Measurements from ENCODE around the gene POU6F2.

The POU6F2 gene

DNA sequence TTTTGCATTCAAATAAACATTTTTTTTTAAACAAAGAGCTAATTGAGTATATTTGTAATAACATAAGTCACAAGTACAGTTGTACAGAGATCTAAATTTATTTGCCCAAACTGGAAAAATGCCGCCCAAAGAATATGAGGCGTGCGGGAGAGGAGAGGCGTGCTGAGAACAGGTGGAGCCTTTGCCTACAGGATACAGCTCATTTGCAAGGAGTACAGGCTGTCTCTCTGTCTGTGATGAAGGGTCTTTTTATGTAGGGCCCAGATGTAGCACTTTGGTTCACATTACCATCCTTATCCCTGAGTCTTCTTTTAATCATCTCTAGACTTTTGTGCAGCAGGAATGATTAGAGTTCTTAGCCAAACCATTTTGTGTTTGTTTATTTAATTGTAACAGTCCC lies 58.2 kb downstream of the POU6F2 start:
- no peak overlapping the region for H3K27ac ChIP-seq (ENCODE audit: low read length)
- H3K27me3 ChIP-seq (ENCODE audit: low read depth, low read length): no peaks in the 10 kb centered on the region
- no peak overlapping the region for H3K4me3 ChIP-seq (ENCODE audit: low read depth in 1 of 2, low read length in 2 of 2)
- no peaks in the 10 kb centered on the region for H3K36me3 ChIP-seq (ENCODE audit: control insufficient read depth in 1 of 2, insufficient read depth in 2 of 2, low read length in 2 of 2)
- H3K9me3 ChIP-seq (ENCODE audit: control insufficient read depth in 1 of 2, low read length in 2 of 2): no peaks in the 10 kb centered on the region
- no peaks in the 10 kb centered on the region for H3K4me1 ChIP-seq (ENCODE audit: control insufficient read depth in 1 of 2, insufficient read depth in 2 of 2, low read length in 2 of 2)

DNA sequence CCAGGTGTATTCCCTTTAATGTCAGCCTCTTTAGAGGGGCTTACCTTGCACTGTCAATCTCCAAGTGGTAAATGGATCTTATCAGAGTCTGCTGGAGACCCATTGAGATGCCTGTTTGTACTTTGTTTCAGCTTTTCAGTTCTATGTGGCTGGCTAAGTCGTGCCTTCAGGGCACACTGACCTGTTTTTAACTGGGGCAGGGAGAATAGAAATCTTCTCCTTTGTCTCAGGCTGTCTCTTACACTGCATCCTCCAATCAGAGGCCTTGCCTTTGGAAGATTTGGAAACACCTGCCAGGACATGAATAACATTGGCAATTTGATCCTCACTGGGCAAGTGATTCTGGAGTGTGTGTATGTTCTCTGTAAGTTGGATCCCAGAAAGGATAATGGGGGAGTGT lies 65.0 kb downstream of the POU6F2 start:
- H3K27me3 ChIP-seq (ENCODE audit: low read depth, low read length): no peaks in the 10 kb centered on the region
- no peak overlapping the region for H3K4me3 ChIP-seq (ENCODE audit: low read depth in 1 of 2, low read length in 2 of 2)
- no peak overlapping the region for H3K27ac ChIP-seq (ENCODE audit: low read length)
- H3K36me3 ChIP-seq (ENCODE audit: control insufficient read depth in 1 of 2, insufficient read depth in 2 of 2, low read length in 2 of 2): no peaks in the 10 kb centered on the region
- no peaks in the 10 kb centered on the region for H3K4me1 ChIP-seq (ENCODE audit: control insufficient read depth in 1 of 2, insufficient read depth in 2 of 2, low read length in 2 of 2)
- no peaks in the 10 kb centered on the region for H3K9me3 ChIP-seq (ENCODE audit: control insufficient read depth in 1 of 2, low read length in 2 of 2)

GRCh38 chr7:39043531-39043930 lies 65.8 kb downstream of the POU6F2 start:
- H3K36me3 ChIP-seq (ENCODE audit: control insufficient read depth in 1 of 2, insufficient read depth in 2 of 2, low read length in 2 of 2): no peaks in the 10 kb centered on the region
- H3K27me3 ChIP-seq (ENCODE audit: low read depth, low read length): no peaks in the 10 kb centered on the region
- no peaks in the 10 kb centered on the region for H3K9me3 ChIP-seq (ENCODE audit: control insufficient read depth in 1 of 2, low read length in 2 of 2)
- H3K27ac ChIP-seq (ENCODE audit: low read length): no peak overlapping the region
- no peak overlapping the region for H3K4me3 ChIP-seq (ENCODE audit: low read depth in 1 of 2, low read length in 2 of 2)
- no peaks in the 10 kb centered on the region for H3K4me1 ChIP-seq (ENCODE audit: control insufficient read depth in 1 of 2, insufficient read depth in 2 of 2, low read length in 2 of 2)

DNA sequence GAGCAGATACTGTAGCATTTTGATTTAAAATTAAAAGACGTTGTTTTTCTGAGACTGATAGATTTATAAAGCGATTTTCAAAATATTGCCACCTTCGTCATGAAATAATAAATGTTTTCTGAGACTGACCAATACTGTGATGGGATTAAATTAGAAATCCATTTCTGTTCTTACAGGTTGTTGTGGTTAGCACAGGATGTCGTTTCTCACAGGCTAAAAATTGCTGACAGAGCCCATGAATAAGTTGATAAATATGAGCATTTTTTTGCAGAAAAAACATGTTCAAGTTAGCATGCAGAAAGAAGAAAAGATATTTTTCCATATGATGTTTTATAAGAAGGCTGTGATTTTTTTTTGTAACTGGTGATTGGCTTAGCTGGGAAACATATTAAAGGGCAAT lies 66.8 kb downstream of the POU6F2 start:
- Histone ChIP-seq H3K36me3 (ENCODE audit: control insufficient read depth in 1 of 2, insufficient read depth in 2 of 2, low read length in 2 of 2) (no peaks in the 10 kb centered on the region), H3K9me3 (ENCODE audit: control insufficient read depth in 1 of 2, low read length in 2 of 2) (no peaks in the 10 kb centered on the region), H3K27me3 (ENCODE audit: low read depth, low read length) (no peaks in the 10 kb centered on the region), H3K4me3 (ENCODE audit: low read depth in 1 of 2, low read length in 2 of 2) (no peak overlapping the region), H3K4me1 (ENCODE audit: control insufficient read depth in 1 of 2, insufficient read depth in 2 of 2, low read length in 2 of 2) (no peaks in the 10 kb centered on the region), H3K27ac (ENCODE audit: low read length) (no peak overlapping the region)

DNA sequence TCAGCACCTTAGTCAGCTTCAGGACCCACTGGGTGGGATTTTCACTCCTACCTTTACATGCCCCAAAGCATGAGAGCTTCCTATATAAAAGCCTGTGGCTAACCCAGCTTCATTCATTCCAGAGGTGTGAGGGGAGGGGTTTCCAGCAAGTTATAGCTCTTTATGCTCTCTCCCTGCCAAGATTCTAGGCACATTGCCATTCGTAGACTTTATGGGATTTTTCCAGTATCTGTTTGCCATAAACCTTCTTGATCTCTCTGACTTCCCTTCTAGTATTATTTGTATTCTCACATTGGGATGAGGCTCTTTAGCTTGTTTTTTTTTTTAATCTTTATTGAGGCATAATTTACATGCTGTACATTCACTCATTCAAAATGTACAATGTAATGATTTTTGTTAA lies 67.5 kb downstream of the POU6F2 start:
- H3K27ac ChIP-seq (ENCODE audit: low read length): no peak overlapping the region
- H3K9me3 ChIP-seq (ENCODE audit: control insufficient read depth in 1 of 2, low read length in 2 of 2): no peaks in the 10 kb centered on the region
- H3K4me1 ChIP-seq (ENCODE audit: control insufficient read depth in 1 of 2, insufficient read depth in 2 of 2, low read length in 2 of 2): no peaks in the 10 kb centered on the region
- no peaks in the 10 kb centered on the region for H3K36me3 ChIP-seq (ENCODE audit: control insufficient read depth in 1 of 2, insufficient read depth in 2 of 2, low read length in 2 of 2)
- H3K27me3 ChIP-seq (ENCODE audit: low read depth, low read length): no peaks in the 10 kb centered on the region
- H3K4me3 ChIP-seq (ENCODE audit: low read depth in 1 of 2, low read length in 2 of 2): no peak overlapping the region

DNA sequence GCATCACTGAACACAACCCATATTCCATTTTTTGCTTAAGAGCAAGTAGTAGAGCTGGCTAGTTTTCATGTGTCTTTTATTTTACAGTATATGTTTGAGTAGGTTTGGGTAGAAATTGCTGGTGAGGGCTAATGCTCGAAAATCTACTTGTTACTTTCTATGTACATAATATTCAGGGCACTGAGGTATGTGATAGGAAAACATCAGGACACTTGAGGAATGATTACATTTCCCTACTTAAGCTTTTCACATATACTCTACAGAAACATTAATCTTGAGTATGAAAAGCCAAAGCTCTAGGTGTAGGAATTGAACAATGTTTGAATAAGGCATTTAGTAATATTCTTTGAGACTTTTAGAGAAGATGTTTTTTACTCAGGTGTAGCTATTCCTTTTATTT lies 73.6 kb downstream of the POU6F2 start:
- Histone ChIP-seq H3K27me3 (ENCODE audit: low read depth, low read length) (no peaks in the 10 kb centered on the region), H3K27ac (ENCODE audit: low read length) (no peak overlapping the region), H3K36me3 (ENCODE audit: control insufficient read depth in 1 of 2, insufficient read depth in 2 of 2, low read length in 2 of 2) (no peaks in the 10 kb centered on the region), H3K9me3 (ENCODE audit: control insufficient read depth in 1 of 2, low read length in 2 of 2) (no peaks in the 10 kb centered on the region), H3K4me3 (ENCODE audit: low read depth in 1 of 2, low read length in 2 of 2) (no peak overlapping the region), H3K4me1 (ENCODE audit: control insufficient read depth in 1 of 2, insufficient read depth in 2 of 2, low read length in 2 of 2) (no peaks in the 10 kb centered on the region)

DNA sequence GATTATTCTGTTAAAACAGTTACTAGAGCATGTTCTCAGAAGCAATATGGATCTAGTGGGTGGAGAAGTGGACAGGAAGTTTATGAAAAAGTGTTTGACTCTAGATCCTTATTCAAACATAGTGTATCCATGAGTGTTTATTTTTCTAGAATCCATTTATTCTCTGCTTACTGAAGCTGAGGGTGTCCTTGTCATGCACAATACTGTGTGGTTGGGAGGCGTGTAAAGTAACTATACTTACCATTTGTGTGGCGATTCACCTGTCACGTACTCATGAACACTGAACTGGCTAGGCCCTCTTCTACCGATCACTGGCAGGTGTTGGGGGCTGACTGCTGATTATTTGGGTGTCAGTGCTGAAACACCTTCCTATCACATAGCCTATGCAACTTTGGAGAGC lies 74.0 kb downstream of the POU6F2 start:
- H3K27me3 ChIP-seq (ENCODE audit: low read depth, low read length): no peaks in the 10 kb centered on the region
- H3K4me3 ChIP-seq (ENCODE audit: low read depth in 1 of 2, low read length in 2 of 2): no peak overlapping the region
- no peaks in the 10 kb centered on the region for H3K36me3 ChIP-seq (ENCODE audit: control insufficient read depth in 1 of 2, insufficient read depth in 2 of 2, low read length in 2 of 2)
- H3K4me1 ChIP-seq (ENCODE audit: control insufficient read depth in 1 of 2, insufficient read depth in 2 of 2, low read length in 2 of 2): no peaks in the 10 kb centered on the region
- peaks cover 0 to 3% of the 10 kb centered on the region in 2 donors for H3K9me3 ChIP-seq (ENCODE audit: control insufficient read depth in 1 of 2, low read length in 2 of 2)
- H3K27ac ChIP-seq (ENCODE audit: low read length): no peak overlapping the region

- H3K4me1 ChIP-seq (ENCODE audit: control insufficient read depth in 1 of 2, insufficient read depth in 2 of 2, low read length in 2 of 2): no peaks in the 10 kb centered on the region
- H3K9me3 ChIP-seq (ENCODE audit: control insufficient read depth in 1 of 2, low read length in 2 of 2): peaks cover 0 to 4% of the 10 kb centered on the region in 2 donors
- no peaks in the 10 kb centered on the region for H3K27me3 ChIP-seq (ENCODE audit: low read depth, low read length)
- H3K4me3 ChIP-seq (ENCODE audit: low read depth in 1 of 2, low read length in 2 of 2): no peak overlapping the region
- no peaks in the 10 kb centered on the region for H3K36me3 ChIP-seq (ENCODE audit: control insufficient read depth in 1 of 2, insufficient read depth in 2 of 2, low read length in 2 of 2)
- no peak overlapping the region for H3K27ac ChIP-seq (ENCODE audit: low read length)
These were observed 77.0 kb downstream of the POU6F2 start for GRCh38 chr7:39054731-39055130.

- Histone ChIP-seq H3K36me3 (ENCODE audit: control insufficient read depth in 1 of 2, insufficient read depth in 2 of 2, low read length in 2 of 2) (no peaks in the 10 kb centered on the region), H3K27me3 (ENCODE audit: low read depth, low read length) (no peaks in the 10 kb centered on the region), H3K4me3 (ENCODE audit: low read depth in 1 of 2, low read length in 2 of 2) (no peak overlapping the region), H3K4me1 (ENCODE audit: control insufficient read depth in 1 of 2, insufficient read depth in 2 of 2, low read length in 2 of 2) (no peaks in the 10 kb centered on the region), H3K27ac (ENCODE audit: low read length) (no peak overlapping the region), H3K9me3 (ENCODE audit: control insufficient read depth in 1 of 2, low read length in 2 of 2) (peaks cover 0 to 4% of the 10 kb centered on the region in 2 donors)
These were observed 78.4 kb downstream of the POU6F2 start for GRCh38 chr7:39056153-39056552.

DNA sequence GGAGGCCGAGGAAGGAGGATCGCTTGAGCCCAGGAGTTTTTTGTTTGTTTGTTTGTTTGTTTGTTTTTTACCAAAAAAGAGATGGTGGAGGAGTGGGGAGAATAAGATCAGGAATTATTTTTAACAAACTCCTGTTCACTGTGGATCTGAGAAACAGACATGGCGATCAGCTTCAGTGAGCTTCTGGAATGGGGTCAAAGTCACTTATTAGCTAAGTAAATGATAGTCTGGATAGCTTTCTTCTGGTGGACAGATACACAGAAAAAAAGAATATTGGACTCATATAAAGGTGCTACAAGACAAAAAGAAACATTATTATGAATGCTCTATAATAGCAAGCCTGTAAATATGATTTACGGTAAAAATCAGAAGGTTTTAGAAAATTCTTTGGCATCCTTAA lies 85.1 kb downstream of the POU6F2 start:
- Histone ChIP-seq H3K9me3 (ENCODE audit: control insufficient read depth in 1 of 2, low read length in 2 of 2) (no peaks in the 10 kb centered on the region), H3K4me1 (ENCODE audit: control insufficient read depth in 1 of 2, insufficient read depth in 2 of 2, low read length in 2 of 2) (no peaks in the 10 kb centered on the region), H3K4me3 (ENCODE audit: low read depth in 1 of 2, low read length in 2 of 2) (no peak overlapping the region), H3K27ac (ENCODE audit: low read length) (no peak overlapping the region), H3K36me3 (ENCODE audit: control insufficient read depth in 1 of 2, insufficient read depth in 2 of 2, low read length in 2 of 2) (no peaks in the 10 kb centered on the region), H3K27me3 (ENCODE audit: low read depth, low read length) (no peaks in the 10 kb centered on the region)

DNA sequence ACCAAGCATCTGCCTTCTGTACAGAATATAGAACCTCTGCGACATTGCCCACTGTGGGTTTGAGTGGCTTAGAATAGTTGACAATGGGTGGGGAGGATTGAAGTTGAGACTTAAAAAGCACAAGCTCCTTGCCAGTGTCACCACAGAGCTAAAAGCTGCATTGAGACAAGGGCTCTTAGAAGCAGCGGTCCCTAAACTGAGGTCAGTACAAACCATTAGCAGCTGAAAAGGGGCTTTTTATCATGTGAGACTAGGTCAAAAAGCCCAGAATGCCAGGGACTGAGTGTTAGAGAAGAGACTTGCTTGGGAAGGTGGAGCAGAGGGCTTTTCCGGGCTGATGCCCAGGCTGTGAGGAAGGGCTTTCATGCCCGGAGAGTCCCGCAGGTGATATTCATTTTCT lies 91.3 kb downstream of the POU6F2 start:
- Histone ChIP-seq H3K27ac (ENCODE audit: low read length) (no peak overlapping the region), H3K4me1 (ENCODE audit: control insufficient read depth in 1 of 2, insufficient read depth in 2 of 2, low read length in 2 of 2) (no peaks in the 10 kb centered on the region), H3K36me3 (ENCODE audit: control insufficient read depth in 1 of 2, insufficient read depth in 2 of 2, low read length in 2 of 2) (no peaks in the 10 kb centered on the region), H3K9me3 (ENCODE audit: control insufficient read depth in 1 of 2, low read length in 2 of 2) (no peaks in the 10 kb centered on the region), H3K4me3 (ENCODE audit: low read depth in 1 of 2, low read length in 2 of 2) (no peak overlapping the region), H3K27me3 (ENCODE audit: low read depth, low read length) (no peaks in the 10 kb centered on the region)

GRCh38 chr7:39069896-39070881 lies 92.5 kb downstream of the POU6F2 start:
- Histone ChIP-seq H3K4me1 (ENCODE audit: control insufficient read depth in 1 of 2, insufficient read depth in 2 of 2, low read length in 2 of 2) (no peaks in the 10 kb centered on the region), H3K27ac (ENCODE audit: low read length) (no peak overlapping the region), H3K36me3 (ENCODE audit: control insufficient read depth in 1 of 2, insufficient read depth in 2 of 2, low read length in 2 of 2) (no peaks in the 10 kb centered on the region), H3K27me3 (ENCODE audit: low read depth, low read length) (no peaks in the 10 kb centered on the region), H3K4me3 (ENCODE audit: low read depth in 1 of 2, low read length in 2 of 2) (no peak overlapping the region), H3K9me3 (ENCODE audit: control insufficient read depth in 1 of 2, low read length in 2 of 2) (no peaks in the 10 kb centered on the region)

Data from muscle layer of duodenum (tissue), 2 donors.